ENCODE measurements around the gene WDFY4. TPM values are rescaled to one million over a fixed set of nuclear protein-coding genes. Genes with fewer than 3 reads are reported as not detected.

WDFY4 gene
- polyA plus RNA-seq, 1 of the 3 experiments (the other 2 are of a cell fraction): not detected

GRCh38 chr10:48910548-48910947 is 225.9 kb downstream of the WDFY4 start:
- no peak overlapping the region for H2AFZ ChIP-seq (ENCODE audit: low read depth)
- H3K9me2 ChIP-seq: no peaks in the 10 kb centered on the region
- ChIA-PET POLR2A (no interaction called here), CTCF (no interaction called here)
- no peaks in the 10 kb centered on the region for H3K79me2 ChIP-seq (ENCODE audit: insufficient read depth)
- H3K4me3 ChIP-seq (ENCODE audit: low read depth in 2 of 2, low read length in 1 of 2): no peak overlapping the region
- no peaks in the 10 kb centered on the region for H3F3A ChIP-seq (replicated peaks; ENCODE audit: insufficient read depth)
- H3K9ac ChIP-seq: no peak overlapping the region
- DNase-seq: no peak
- TF ChIP-seq, protein P1, sequence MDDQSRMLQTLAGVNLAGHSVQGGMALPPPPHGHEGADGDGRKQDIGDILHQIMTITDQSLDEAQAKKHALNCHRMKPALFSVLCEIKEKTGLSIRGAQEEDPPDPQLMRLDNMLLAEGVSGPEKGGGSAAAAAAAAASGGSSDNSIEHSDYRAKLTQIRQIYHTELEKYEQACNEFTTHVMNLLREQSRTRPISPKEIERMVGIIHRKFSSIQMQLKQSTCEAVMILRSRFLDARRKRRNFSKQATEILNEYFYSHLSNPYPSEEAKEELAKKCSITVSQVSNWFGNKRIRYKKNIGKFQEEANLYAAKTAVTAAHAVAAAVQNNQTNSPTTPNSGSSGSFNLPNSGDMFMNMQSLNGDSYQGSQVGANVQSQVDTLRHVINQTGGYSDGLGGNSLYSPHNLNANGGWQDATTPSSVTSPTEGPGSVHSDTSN (IDR thresholded peaks at IDR 0.05): no peak
- TF ChIP-seq, protein P2, sequence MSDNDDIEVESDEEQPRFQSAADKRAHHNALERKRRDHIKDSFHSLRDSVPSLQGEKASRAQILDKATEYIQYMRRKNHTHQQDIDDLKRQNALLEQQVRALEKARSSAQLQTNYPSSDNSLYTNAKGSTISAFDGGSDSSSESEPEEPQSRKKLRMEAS (IDR thresholded peaks at IDR 0.05; ENCODE audit: low read depth): no peak
- TF ChIP-seq FOXJ3 (CRISPR knock-in tag; IDR thresholded peaks at IDR 0.05) (no peak), RFX5 (IDR thresholded peaks at IDR 0.05; ENCODE audit: low read length) (no peak)
- no peaks in the 10 kb centered on the region for H3K9me3 ChIP-seq
- H3K27me3 ChIP-seq (ENCODE audit: insufficient read depth): no peaks in the 10 kb centered on the region
- WGBS (ENCODE audit: low lambda C conversion rate): 24% methylated on average over 5 of the region's 5 CpGs
- no peaks in the 10 kb centered on the region for H3K36me3 ChIP-seq (replicated peaks in 1 of 2; ENCODE audit: control insufficient read depth in 1 of 2, insufficient read depth in 2 of 2, low read length in 1 of 2)
- no peak overlapping the region for H3K4me2 ChIP-seq
- H4K20me1 ChIP-seq (ENCODE audit: insufficient read depth): no peaks in the 10 kb centered on the region
- H3K4me1 ChIP-seq (ENCODE audit: control insufficient read depth in 1 of 2, insufficient read depth in 2 of 2, low read depth in 1 of 2, low read length in 1 of 2): no peaks in the 10 kb centered on the region
- H3K27ac ChIP-seq (ENCODE audit: low read depth in 2 of 2, low read length in 1 of 2): no peak overlapping the region

DNA sequence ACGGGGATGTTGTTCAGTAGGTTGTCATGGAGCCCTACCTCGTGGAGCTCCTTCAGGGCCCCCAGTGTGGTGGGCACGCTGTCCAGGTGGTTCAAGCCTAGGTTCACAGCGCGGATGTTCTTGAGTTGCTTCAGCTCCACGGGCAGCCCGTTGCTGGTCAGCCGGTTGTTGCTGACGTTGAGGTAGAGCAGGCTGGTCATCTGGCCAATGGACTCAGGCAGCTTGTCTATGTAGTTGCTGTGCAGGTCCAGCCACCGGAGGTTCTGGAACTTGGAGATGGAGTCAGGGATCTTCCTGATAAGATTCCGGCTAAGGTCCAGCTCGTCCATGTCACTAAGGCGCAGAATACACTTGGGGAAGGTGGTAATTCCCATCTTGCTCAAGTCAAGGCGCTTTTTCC is 229.0 kb downstream of the WDFY4 start:
- Histone ChIP-seq H3K27me3 (ENCODE audit: insufficient read depth) (no peaks in the 10 kb centered on the region), H2AFZ (ENCODE audit: low read depth) (no peak overlapping the region), H3K4me2 (no peak overlapping the region), H3F3A (replicated peaks; ENCODE audit: insufficient read depth) (no peaks in the 10 kb centered on the region), H3K27ac (ENCODE audit: low read depth in 2 of 2, low read length in 1 of 2) (no peak overlapping the region), H3K4me3 (ENCODE audit: low read depth in 2 of 2, low read length in 1 of 2) (no peak overlapping the region), H3K9me3 (no peaks in the 10 kb centered on the region), H4K20me1 (ENCODE audit: insufficient read depth) (no peaks in the 10 kb centered on the region), H3K79me2 (ENCODE audit: insufficient read depth) (no peaks in the 10 kb centered on the region), H3K36me3 (replicated peaks in 1 of 2; ENCODE audit: control insufficient read depth in 1 of 2, insufficient read depth in 2 of 2, low read length in 1 of 2) (no peaks in the 10 kb centered on the region), H3K9ac (no peak overlapping the region), H3K4me1 (ENCODE audit: control insufficient read depth in 1 of 2, insufficient read depth in 2 of 2, low read depth in 1 of 2, low read length in 1 of 2) (no peaks in the 10 kb centered on the region), H3K9me2 (no peaks in the 10 kb centered on the region)
- WGBS (ENCODE audit: low lambda C conversion rate): 25% methylated on average over 6 of the region's 14 CpGs
- no peak for DNase-seq
- TF ChIP-seq FOXJ3 (CRISPR knock-in tag; IDR thresholded peaks at IDR 0.05) (no peak), IRF3 (IDR thresholded peaks at IDR 0.05; ENCODE audit: low read depth, low read length) (no peak), CHD2 (IDR thresholded peaks at IDR 0.05; ENCODE audit: low read length, partially characterized antibody) (no peak)
- CTCF ChIA-PET: interaction anchor here (0.9 kb wide), 1 partner anchor 494 kb away, joined by 3 read pairs; no protein-coding TSS in a partner anchor
- POLR2A ChIA-PET: no interaction called here

DNA sequence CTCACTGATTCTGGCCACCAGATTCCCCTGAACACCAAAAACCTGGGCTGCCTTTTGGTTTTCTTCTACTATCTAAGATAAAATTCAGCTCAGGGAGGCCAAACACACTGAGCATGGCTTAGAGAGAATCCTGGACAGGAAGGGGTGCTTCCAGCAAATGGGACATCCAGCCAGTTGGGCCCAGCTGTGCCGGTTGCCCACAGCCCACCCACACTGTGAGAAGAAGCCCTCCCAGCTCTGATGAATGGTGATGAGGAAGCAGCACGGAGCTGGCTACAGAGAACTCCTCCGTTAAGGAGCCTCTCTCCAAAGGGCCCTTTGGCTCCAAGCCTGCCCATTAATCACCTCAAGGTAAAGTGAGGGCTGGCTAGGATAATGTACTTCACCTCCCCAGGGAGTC is 239.1 kb downstream of the WDFY4 start:
- Histone ChIP-seq H3K27ac (ENCODE audit: low read depth in 2 of 2, low read length in 1 of 2) (no peak overlapping the region), H3K9ac (no peak overlapping the region), H3K9me3 (no peaks in the 10 kb centered on the region; the same call in 1 of the 2 replicates), H3K4me3 (ENCODE audit: low read depth in 2 of 2, low read length in 1 of 2) (no peak overlapping the region), H3F3A (replicated peaks; ENCODE audit: insufficient read depth) (no peaks in the 10 kb centered on the region), H3K36me3 (replicated peaks in 1 of 2; ENCODE audit: control insufficient read depth in 1 of 2, insufficient read depth in 2 of 2, low read length in 1 of 2) (no peaks in the 10 kb centered on the region), H2AFZ (ENCODE audit: low read depth) (no peak overlapping the region), H3K79me2 (ENCODE audit: insufficient read depth) (no peaks in the 10 kb centered on the region), H3K9me2 (no peaks in the 10 kb centered on the region; the same call in 1 of the 2 replicates), H3K4me1 (ENCODE audit: control insufficient read depth in 1 of 2, insufficient read depth in 2 of 2, low read depth in 1 of 2, low read length in 1 of 2) (no peaks in the 10 kb centered on the region; a peak in 1 of 4 replicates), H4K20me1 (ENCODE audit: insufficient read depth) (no peaks in the 10 kb centered on the region), H3K27me3 (ENCODE audit: insufficient read depth) (no peaks in the 10 kb centered on the region), H3K4me2 (no peak overlapping the region)
- DNase-seq: no peak
- 50% methylated on average over 1 of the region's 3 CpGs for WGBS (ENCODE audit: low lambda C conversion rate)
- ChIA-PET CTCF (interaction anchor here (1.1 kb wide), 1 partner anchor 38 kb away, joined by 4 read pairs; no protein-coding TSS in a partner anchor), POLR2A (no interaction called here)
- TF ChIP-seq CHD2 (IDR thresholded peaks at IDR 0.05; ENCODE audit: low read length, partially characterized antibody): no peak
- TF ChIP-seq NRF1 (IDR thresholded peaks at IDR 0.05; ENCODE audit: low read depth, low read length): no peak
- TF ChIP-seq MXI1 (IDR thresholded peaks at IDR 0.05; ENCODE audit: low read depth, low read length): no peak
- no peak for TF ChIP-seq SMC3 (IDR thresholded peaks at IDR 0.05; ENCODE audit: low read depth, low read length)
- no peak for TF ChIP-seq RFX5 (IDR thresholded peaks at IDR 0.05; ENCODE audit: low read length)
- TF ChIP-seq USF2 (IDR thresholded peaks at IDR 0.05; ENCODE audit: borderline replicate concordance, low read depth, low read length): no peak
- no peak for TF ChIP-seq POLR2AphosphoS5 (IDR thresholded peaks at IDR 0.05; ENCODE audit: low read depth, low read length)
- TF ChIP-seq, protein P3, sequence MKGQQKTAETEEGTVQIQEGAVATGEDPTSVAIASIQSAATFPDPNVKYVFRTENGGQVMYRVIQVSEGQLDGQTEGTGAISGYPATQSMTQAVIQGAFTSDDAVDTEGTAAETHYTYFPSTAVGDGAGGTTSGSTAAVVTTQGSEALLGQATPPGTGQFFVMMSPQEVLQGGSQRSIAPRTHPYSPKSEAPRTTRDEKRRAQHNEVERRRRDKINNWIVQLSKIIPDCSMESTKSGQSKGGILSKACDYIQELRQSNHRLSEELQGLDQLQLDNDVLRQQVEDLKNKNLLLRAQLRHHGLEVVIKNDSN (IDR thresholded peaks at IDR 0.05; ENCODE audit: borderline replicate concordance, low read depth): no peak
- TF ChIP-seq GATA2 (CRISPR knock-in tag; IDR thresholded peaks at IDR 0.05): no peak
- TF ChIP-seq MEF2A (IDR thresholded peaks at IDR 0.05; ENCODE audit: borderline replicate concordance, low read depth): no peak
- TF ChIP-seq RXRA (IDR thresholded peaks at IDR 0.05; ENCODE audit: borderline replicate concordance, low read depth): no peak
- no peak for TF ChIP-seq TCF12 (IDR thresholded peaks at IDR 0.05)
